HEK293 (cell line): Measurements from ENCODE around the gene UBE3C.

ENCODE experiments used
- CTCF ChIA-PET: fragments of 350-600 bp; formaldehyde crosslinking; extraction: SDS; loops from one replicate; lab custom pipeline; 2021; ENCODE audit warnings: antibody characterized with exemption; lab: Yijun Ruan, JAX
- POLR2A ChIA-PET: fragments of 300-600 bp; formaldehyde crosslinking; extraction: SDS; loops from one replicate; lab custom pipeline; 2020; ENCODE audit warnings: antibody characterized with exemption, inconsistent platforms; lab: Yijun Ruan, JAX
- H3K27ac ChIP-seq: fragments of 200-500 bp; sonication (Bioruptor generic); 2 replicates; pipeline ENCODE4 v1.5.1; 2014; ENCODE audit warnings: low read depth, low read length, control low read depth, inconsistent platforms; ENCODE audit errors: extremely low read depth
- H3K36me3 ChIP-seq, 2 experiments: fragments of 200-500 bp in 1 of 2; sonication (Bioruptor generic) in 1 of 2; 1 replicate in 1 of 2; 2 replicates in 1 of 2; pipeline ENCODE4 v1.5.1; 2014 to 2017; ENCODE audit warnings: inconsistent platforms in 2 of 2, low read length in 2 of 2; ENCODE audit not compliant: control insufficient read depth in 2 of 2, insufficient read depth in 1 of 2
- H3K4me1 ChIP-seq: fragments of 200-500 bp; sonication (Bioruptor generic); 2 replicates; pipeline ENCODE4 v1.5.1; 2014; ENCODE audit warnings: mild to moderate bottlenecking, low read length, inconsistent platforms; ENCODE audit not compliant: control insufficient read depth, insufficient read depth
- H3K4me3 ChIP-seq: 2 replicates; pipeline ENCODE4 v1.5.1; 2011; ENCODE audit warnings: low read depth, mild to moderate bottlenecking, control low read depth, low read length, moderate library complexity
- H3K9me3 ChIP-seq: fragments of 200-500 bp; sonication (Bioruptor generic); 2 replicates; pipeline ENCODE4 v1.5.1; 2014; ENCODE audit warnings: low read depth, low read length, inconsistent platforms; ENCODE audit not compliant: control insufficient read depth, insufficient read depth
- FEZF1 ChIP-seq: fragments of 450-650 bp; formaldehyde crosslinking; IDR thresholded peaks from 2 replicates; pipeline ENCODE4 v1.5.1; 2016; ENCODE audit warnings: missing biosample characterization, missing genetic modification characterization
- KLF1 ChIP-seq: fragments of 450-650 bp; formaldehyde crosslinking; IDR thresholded peaks from 2 replicates; pipeline ENCODE4 v1.5.1; 2016; ENCODE audit warnings: missing biosample characterization, missing genetic modification characterization
- KLF10 ChIP-seq: fragments of 450-650 bp; IDR thresholded peaks from 2 replicates; pipeline ENCODE4 v1.5.1; 2018; ENCODE audit warnings: missing biosample characterization, mild to moderate bottlenecking, missing genetic modification characterization
- PBX3 ChIP-seq: sonication (generic); formaldehyde crosslinking; IDR thresholded peaks from 2 replicates; pipeline ENCODE4 v1.8.1; 2022; ENCODE audit warnings: mild to moderate bottlenecking, moderate library complexity, missing genetic modification reagents
- PRDM6 ChIP-seq: fragments of 450-650 bp; formaldehyde crosslinking; IDR thresholded peaks from 2 replicates; pipeline ENCODE4 v1.5.1; 2017; ENCODE audit warnings: missing biosample characterization, missing genetic modification characterization
- RBAK ChIP-seq: fragments of 450-650 bp; formaldehyde crosslinking; IDR thresholded peaks from 2 replicates; pipeline ENCODE4 v1.5.1; 2016; ENCODE audit warnings: missing biosample characterization, missing genetic modification characterization
- SALL2 ChIP-seq: fragments of 450-650 bp; formaldehyde crosslinking; IDR thresholded peaks from 2 replicates; pipeline ENCODE4 v1.5.0; 2017; ENCODE audit warnings: missing biosample characterization, mild to moderate bottlenecking, missing genetic modification characterization, borderline replicate concordance
- ZBTB20 ChIP-seq: fragments of 450-650 bp; formaldehyde crosslinking; IDR thresholded peaks from 2 replicates; pipeline ENCODE4 v1.5.1; 2016; ENCODE audit warnings: missing biosample characterization, missing genetic modification characterization
- ZNF132 ChIP-seq: fragments of 450-650 bp; formaldehyde crosslinking; IDR thresholded peaks from 2 replicates; pipeline ENCODE4 v1.5.1; 2017; ENCODE audit warnings: missing biosample characterization, missing genetic modification characterization, borderline replicate concordance
- ZNF214 ChIP-seq: fragments of 450-650 bp; formaldehyde crosslinking; IDR thresholded peaks from 2 replicates; pipeline ENCODE4 v1.5.1; 2017; ENCODE audit warnings: missing biosample characterization, mild to moderate bottlenecking, missing genetic modification characterization, borderline replicate concordance
- ZNF223 ChIP-seq: fragments of 450-650 bp; formaldehyde crosslinking; IDR thresholded peaks from 2 replicates; pipeline ENCODE4 v1.5.1; 2016; ENCODE audit warnings: missing biosample characterization, missing genetic modification characterization
- ZNF274 ChIP-seq, 2 experiments: fragments of 200-500 bp in 1 of 2; fragments of 450-650 bp in 1 of 2; sonication (Bioruptor generic) in 1 of 2; formaldehyde crosslinking in 1 of 2; IDR thresholded peaks; 2 replicates each; pipeline versions ENCODE4 v1.5.1 to v1.6.1; 2014 to 2016; ENCODE audit warnings: borderline replicate concordance in 1 of 2, inconsistent platforms in 1 of 2, low read length in 1 of 2, missing biosample characterization in 1 of 2, missing genetic modification characterization in 1 of 2
- ZNF433 ChIP-seq: fragments of 450-650 bp; formaldehyde crosslinking; IDR thresholded peaks from 2 replicates; pipeline ENCODE4 v1.5.1; 2016; ENCODE audit warnings: missing biosample characterization, missing genetic modification characterization, low read depth
- ZNF518A ChIP-seq: fragments of 450-650 bp; formaldehyde crosslinking; conservative IDR thresholded peaks from 2 replicates; pipeline ENCODE4 v1.5.1; 2016; ENCODE audit warnings: low read depth, missing biosample characterization, missing genetic modification characterization
- ZNF544 ChIP-seq: fragments of 450-650 bp; formaldehyde crosslinking; IDR thresholded peaks from 2 replicates; pipeline ENCODE4 v1.5.0; 2017; ENCODE audit warnings: missing biosample characterization, missing genetic modification characterization
- ZNF704 ChIP-seq: fragments of 450-650 bp; formaldehyde crosslinking; IDR thresholded peaks from 2 replicates; pipeline ENCODE4 v1.5.1; 2016; ENCODE audit warnings: missing biosample characterization, missing genetic modification characterization

UBE3C gene

GRCh38 chr7:157265051-157265450, 126.3 kb downstream of the UBE3C start:
- ChIA-PET POLR2A (no interaction called here), CTCF (interaction anchor here (0.6 to 0.7 kb wide), 2 partner anchors 75 to 1912 kb away, joined by 3 to 5 read pairs; no protein-coding TSS in a partner anchor)
- no peaks in the 10 kb centered on the region for H3K9me3 ChIP-seq
- H3K4me3 ChIP-seq = no peak overlapping the region
- no peaks in the 10 kb centered on the region for H3K4me1 ChIP-seq
- H3K27ac ChIP-seq = no peak overlapping the region
- TF ChIP-seq ZNF704 (tag by site-specific recombination) (no peak), KLF1 (tag by site-specific recombination) (no peak), ZNF132 (tag by site-specific recombination) (no peak), ZNF274 (IDR thresholded peaks at IDR 0.05; ENCODE audit: low read length) (no peak), ZNF274 (tag by site-specific recombination; IDR thresholded peaks at IDR 0.05; ENCODE audit: borderline replicate concordance) (no peak), ZNF518A (tag by site-specific recombination) (no peak), PBX3 (CRISPR knock-in tag) (no peak), ZNF433 (no peak), ZNF544 (tag by site-specific recombination) (no peak), FEZF1 (tag by site-specific recombination) (no peak), ZNF223 (tag by site-specific recombination) (no peak), ZBTB20 (tag by site-specific recombination) (no peak), SALL2 (tag by site-specific recombination) (no peak), ZNF214 (tag by site-specific recombination) (no peak), RBAK (tag by site-specific recombination) (no peak), KLF10 (tag by site-specific recombination) (no peak), PRDM6 (no peak)
- peaks cover 8 to 84% of the 10 kb centered on the region in 2 experiments; a peak in 2 of 3 replicates for H3K36me3 ChIP-seq
